Measurements from ENCODE around the gene PKM.

The PKM gene

GRCh38 chr15:72205896-72206676 lies 24.9 kb downstream of the PKM start:
- no peak overlapping the region for H3K9ac ChIP-seq (ENCODE audit: low read length)
- no peak overlapping the region for H3K4me3 ChIP-seq (ENCODE audit: low read length)
- H3K36me3 ChIP-seq (ENCODE audit: control insufficient read depth, insufficient read depth, low read length) = peaks cover 46% of the 10 kb centered on the region
- no peaks in the 10 kb centered on the region for H3K4me1 ChIP-seq (ENCODE audit: control insufficient read depth, insufficient read depth, low read length)
- no peaks in the 10 kb centered on the region for H3K9me3 ChIP-seq (ENCODE audit: control insufficient read depth, low read length)
- no peaks in the 10 kb centered on the region for H3K27me3 ChIP-seq (ENCODE audit: control insufficient read depth, insufficient read depth, low read length)

GRCh38 chr15:72205273-72205672 lies 25.7 kb downstream of the PKM start:
- peaks cover under 1% of the 10 kb centered on the region for H3K4me1 ChIP-seq (ENCODE audit: control insufficient read depth, insufficient read depth, low read length)
- peaks cover 46% of the 10 kb centered on the region for H3K36me3 ChIP-seq (ENCODE audit: control insufficient read depth, insufficient read depth, low read length)
- H3K9ac ChIP-seq (ENCODE audit: low read length) = no peak overlapping the region
- no peaks in the 10 kb centered on the region for H3K9me3 ChIP-seq (ENCODE audit: control insufficient read depth, low read length)
- H3K4me3 ChIP-seq (ENCODE audit: low read length) = no peak overlapping the region
- H3K27me3 ChIP-seq (ENCODE audit: control insufficient read depth, insufficient read depth, low read length) = no peaks in the 10 kb centered on the region

- peaks cover 47% of the 10 kb centered on the region for H3K36me3 ChIP-seq (ENCODE audit: control insufficient read depth, insufficient read depth, low read length)
- H3K9me3 ChIP-seq (ENCODE audit: control insufficient read depth, low read length) = no peaks in the 10 kb centered on the region
- H3K4me3 ChIP-seq (ENCODE audit: low read length) = no peak overlapping the region
- H3K27me3 ChIP-seq (ENCODE audit: control insufficient read depth, insufficient read depth, low read length) = no peaks in the 10 kb centered on the region
- H3K9ac ChIP-seq (ENCODE audit: low read length) = no peak overlapping the region
- H3K4me1 ChIP-seq (ENCODE audit: control insufficient read depth, insufficient read depth, low read length) = peaks cover 10% of the 10 kb centered on the region
Measured at GRCh38 chr15:72203507-72203837, 27.5 kb downstream of the PKM start.

GRCh38 chr15:72202801-72203506 lies 28.0 kb downstream of the PKM start:
- Histone ChIP-seq H3K27me3 (ENCODE audit: control insufficient read depth, insufficient read depth, low read length) (peaks cover 1% of the 10 kb centered on the region), H3K9me3 (ENCODE audit: control insufficient read depth, low read length) (no peaks in the 10 kb centered on the region), H3K9ac (ENCODE audit: low read length) (no peak overlapping the region), H3K4me3 (ENCODE audit: low read length) (no peak overlapping the region), H3K4me1 (ENCODE audit: control insufficient read depth, insufficient read depth, low read length) (peaks cover 10% of the 10 kb centered on the region), H3K36me3 (ENCODE audit: control insufficient read depth, insufficient read depth, low read length) (peaks cover 42% of the 10 kb centered on the region)

GRCh38 chr15:72202302-72202701 lies 28.7 kb downstream of the PKM start:
- H3K4me3 ChIP-seq (ENCODE audit: low read length) = no peak overlapping the region
- H3K4me1 ChIP-seq (ENCODE audit: control insufficient read depth, insufficient read depth, low read length) = peaks cover 10% of the 10 kb centered on the region
- peaks cover 35% of the 10 kb centered on the region for H3K36me3 ChIP-seq (ENCODE audit: control insufficient read depth, insufficient read depth, low read length)
- no peaks in the 10 kb centered on the region for H3K9me3 ChIP-seq (ENCODE audit: control insufficient read depth, low read length)
- peaks cover 3% of the 10 kb centered on the region for H3K27me3 ChIP-seq (ENCODE audit: control insufficient read depth, insufficient read depth, low read length)
- H3K9ac ChIP-seq (ENCODE audit: low read length) = no peak overlapping the region

GRCh38 chr15:72201391-72201921 lies 29.5 kb downstream of the PKM start:
- H3K4me3 ChIP-seq (ENCODE audit: low read length) = no peak overlapping the region
- peaks cover 27% of the 10 kb centered on the region for H3K36me3 ChIP-seq (ENCODE audit: control insufficient read depth, insufficient read depth, low read length)
- no peak overlapping the region for H3K9ac ChIP-seq (ENCODE audit: low read length)
- no peaks in the 10 kb centered on the region for H3K9me3 ChIP-seq (ENCODE audit: control insufficient read depth, low read length)
- peaks cover 10% of the 10 kb centered on the region for H3K4me1 ChIP-seq (ENCODE audit: control insufficient read depth, insufficient read depth, low read length)
- peaks cover 11% of the 10 kb centered on the region for H3K27me3 ChIP-seq (ENCODE audit: control insufficient read depth, insufficient read depth, low read length)

- Histone ChIP-seq H3K9ac (ENCODE audit: low read length) (no peak overlapping the region), H3K36me3 (ENCODE audit: control insufficient read depth, insufficient read depth, low read length) (peaks cover 21% of the 10 kb centered on the region)
Measured at GRCh38 chr15:72200395-72201237, 30.4 kb downstream of the PKM start.

GRCh38 chr15:72199721-72200212 lies 31.2 kb downstream of the PKM start:
- Histone ChIP-seq H3K4me3 (ENCODE audit: low read length) (no peak overlapping the region), H3K9me3 (ENCODE audit: control insufficient read depth, low read length) (no peaks in the 10 kb centered on the region), H3K27me3 (ENCODE audit: control insufficient read depth, insufficient read depth, low read length) (peaks cover 14% of the 10 kb centered on the region), H3K9ac (ENCODE audit: low read length) (no peak overlapping the region), H3K4me1 (ENCODE audit: control insufficient read depth, insufficient read depth, low read length) (peaks cover 10% of the 10 kb centered on the region), H3K36me3 (ENCODE audit: control insufficient read depth, insufficient read depth, low read length) (peaks cover 21% of the 10 kb centered on the region)

More at GRCh38 chr15:72200395-72201237, 30.4 kb downstream of the PKM start:
- no peaks in the 10 kb centered on the region for H3K9me3 ChIP-seq (ENCODE audit: control insufficient read depth, low read length)
- no peak overlapping the region for H3K4me3 ChIP-seq (ENCODE audit: low read length)
- peaks cover 14% of the 10 kb centered on the region for H3K27me3 ChIP-seq (ENCODE audit: control insufficient read depth, insufficient read depth, low read length)
- H3K4me1 ChIP-seq (ENCODE audit: control insufficient read depth, insufficient read depth, low read length) = peaks cover 10% of the 10 kb centered on the region

GRCh38 chr15:72199205-72199515 lies 31.8 kb downstream of the PKM start:
- Histone ChIP-seq H3K4me3 (ENCODE audit: low read length) (no peak overlapping the region), H3K4me1 (ENCODE audit: control insufficient read depth, insufficient read depth, low read length) (peaks cover 10% of the 10 kb centered on the region), H3K9ac (ENCODE audit: low read length) (no peak overlapping the region), H3K27me3 (ENCODE audit: control insufficient read depth, insufficient read depth, low read length) (peaks cover 14% of the 10 kb centered on the region), H3K36me3 (ENCODE audit: control insufficient read depth, insufficient read depth, low read length) (peaks cover 19% of the 10 kb centered on the region), H3K9me3 (ENCODE audit: control insufficient read depth, low read length) (no peaks in the 10 kb centered on the region)

GRCh38 chr15:72198356-72199204 lies 32.4 kb downstream of the PKM start:
- Histone ChIP-seq H3K9me3 (ENCODE audit: control insufficient read depth, low read length) (no peaks in the 10 kb centered on the region), H3K36me3 (ENCODE audit: control insufficient read depth, insufficient read depth, low read length) (peaks cover 17% of the 10 kb centered on the region), H3K27me3 (ENCODE audit: control insufficient read depth, insufficient read depth, low read length) (peaks cover 14% of the 10 kb centered on the region), H3K4me1 (ENCODE audit: control insufficient read depth, insufficient read depth, low read length) (peaks cover 10% of the 10 kb centered on the region), H3K9ac (ENCODE audit: low read length) (no peak overlapping the region), H3K4me3 (ENCODE audit: low read length) (no peak overlapping the region)

Measured in mucosa of stomach (tissue), 1 donor.